Activated naive CD4-positive, alpha-beta T cell treated with anti-CD3 and anti-CD28 coated beads for 36 hours (primary cell): ENCODE measurements around the gene BRD9. TPM values are rescaled to one million over a fixed set of nuclear protein-coding genes. Genes with fewer than 3 reads are reported as not detected.
"Not testable (repeated sequence)": the region's sequence is repeated elsewhere in the genome, so short reads cannot be mapped to it uniquely, and the experiment has no call there.

Experiments
- CTCF ChIA-PET: fragments of 350-600 bp; sonication (Branson Sonifier 250); formaldehyde crosslinking; loops from one replicate; lab custom pipeline; 2021; ENCODE audit warnings: antibody characterized with exemption; lab: Charles Lee
- DNase-seq: peaks from one replicate; pipeline ENCODE4 v3.0.0-alpha.2; 2020
- H3K27ac Mint-ChIP-seq: one replicate; pipeline ENCODE4 v1.8.0; 2021; ENCODE audit warnings: mild to moderate bottlenecking, mixed read lengths
- H3K27me3 Mint-ChIP-seq: one replicate; pipeline ENCODE4 v1.8.0; 2021; ENCODE audit warnings: low read depth, mixed read lengths
- H3K36me3 Mint-ChIP-seq: one replicate; pipeline ENCODE4 v1.8.0; 2021; ENCODE audit warnings: low read depth, mixed read lengths
- H3K4me1 Mint-ChIP-seq: one replicate; pipeline ENCODE4 v1.8.0; 2021; ENCODE audit warnings: low read depth, mixed read lengths
- H3K4me3 Mint-ChIP-seq: one replicate; pipeline ENCODE4 v1.8.0; 2021; ENCODE audit warnings: mild to moderate bottlenecking, moderate library complexity, mixed read lengths
- H3K9me3 Mint-ChIP-seq: one replicate; pipeline ENCODE4 v1.8.0; 2021; ENCODE audit warnings: mixed read lengths
- intact Hi-C: fragments of 100-400 bp; cut with micrococcal nuclease; formaldehyde crosslinking; loops from one replicate; pipeline ENCODE4 v1.15.1; 2023
- total RNA-seq, 2 experiments: library from RNA; stranded (reverse); gene quantifications; one replicate each; pipeline ENCODE4 v1.2.3, GENCODE V29; 2021

The BRD9 gene
- total RNA-seq, 2 experiments from 2014 or later: 42.4 to 45.4 TPM

- H3K4me3 Mint-ChIP-seq: peak overlapping the region; percentile 10
These were observed 10.1 kb downstream of the BRD9 start for GRCh38 chr5:882253-883183.

DNA sequence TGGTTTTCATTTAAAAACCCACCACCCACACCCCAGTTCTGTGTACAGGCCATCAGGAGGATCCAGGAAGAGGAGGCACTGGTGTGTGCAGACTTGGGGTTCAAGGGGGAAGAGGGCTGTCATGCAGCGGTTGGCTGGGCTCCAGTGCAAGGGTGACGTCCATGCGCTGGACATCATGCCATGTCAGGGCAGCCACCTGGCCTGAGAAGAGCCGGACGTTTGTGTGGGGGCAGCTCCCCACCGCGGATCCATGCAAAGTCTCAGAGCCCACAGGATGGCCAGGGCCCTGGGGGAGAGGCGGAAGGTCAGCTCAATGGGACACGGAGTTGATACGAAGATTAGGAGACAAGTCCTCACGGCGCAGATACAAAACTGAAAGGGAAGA lies 11.1 kb downstream of the BRD9 start:
- Mint-ChIP-seq H3K36me3 (peaks cover 58% of the 10 kb centered on the region), H3K9me3 (no peaks in the 10 kb centered on the region)
- no peak for DNase-seq

More at GRCh38 chr5:882253-883183, 10.1 kb downstream of the BRD9 start:
- DNase-seq: no peak
- Mint-ChIP-seq H3K27ac (peak overlapping the region; percentile 43), H3K9me3 (no peaks in the 10 kb centered on the region), H3K4me1 (peaks cover 21% of the 10 kb centered on the region), H3K27me3 (no peaks in the 10 kb centered on the region), H3K36me3 (peaks cover 62% of the 10 kb centered on the region)
- CTCF ChIA-PET: no interaction called here
- intact Hi-C loops: no loop called here

GRCh38 chr5:880816-881550 lies 11.6 kb downstream of the BRD9 start:
- Mint-ChIP-seq H3K4me3 (no peak overlapping the region), H3K4me1 (peaks cover 21% of the 10 kb centered on the region), H3K36me3 (peaks cover 54% of the 10 kb centered on the region), H3K9me3 (no peaks in the 10 kb centered on the region), H3K27ac (no peak overlapping the region), H3K27me3 (no peaks in the 10 kb centered on the region)
- no peak for DNase-seq
- CTCF ChIA-PET: no interaction called here
- intact Hi-C loops: no loop called here

More for the DNA sequence above, 11.1 kb downstream of the BRD9 start:
- H3K4me3 Mint-ChIP-seq: no peak overlapping the region
- CTCF ChIA-PET: no interaction called here
- intact Hi-C loops: no loop called here
- no peak overlapping the region for H3K27ac Mint-ChIP-seq
- no peaks in the 10 kb centered on the region for H3K27me3 Mint-ChIP-seq
- peaks cover 21% of the 10 kb centered on the region for H3K4me1 Mint-ChIP-seq

DNA sequence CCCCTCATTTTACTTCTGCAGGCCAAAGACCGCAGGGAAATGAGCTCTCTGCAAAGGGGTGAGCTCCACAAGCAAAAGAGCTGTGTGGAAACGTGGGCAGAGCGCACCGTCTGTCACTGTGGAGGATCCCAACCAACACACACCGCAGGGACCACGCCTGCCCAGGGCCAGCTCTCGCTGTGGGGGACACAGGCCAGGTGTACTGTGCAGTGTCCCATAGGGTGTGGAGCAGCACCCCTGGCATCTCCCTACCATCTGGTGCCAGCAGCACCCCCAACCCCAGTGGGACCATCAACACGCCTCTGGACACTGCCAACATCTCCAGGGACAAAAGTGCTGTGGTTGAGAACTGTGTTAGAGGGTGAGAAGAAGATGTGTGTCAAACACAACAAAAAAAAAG lies 13.9 kb downstream of the BRD9 start:
- CTCF ChIA-PET, intact Hi-C loops, H3K9me3 Mint-ChIP-seq, H3K27ac Mint-ChIP-seq, H3K4me3 Mint-ChIP-seq, DNase-seq, H3K27me3 Mint-ChIP-seq: not testable (repeated sequence)
- Mint-ChIP-seq H3K4me1 (peaks cover 21% of the 10 kb centered on the region), H3K36me3 (peaks cover 55% of the 10 kb centered on the region)

GRCh38 chr5:878125-878524 lies 14.5 kb downstream of the BRD9 start:
- no peak overlapping the region for H3K27ac Mint-ChIP-seq
- H3K9me3 Mint-ChIP-seq: no peaks in the 10 kb centered on the region
- peaks cover 55% of the 10 kb centered on the region for H3K36me3 Mint-ChIP-seq
- H3K4me3 Mint-ChIP-seq: no peak overlapping the region
- no peaks in the 10 kb centered on the region for H3K27me3 Mint-ChIP-seq
- no peak for DNase-seq
- peaks cover 17% of the 10 kb centered on the region for H3K4me1 Mint-ChIP-seq
- intact Hi-C loops: no loop called here
- CTCF ChIA-PET: no interaction called here

DNA sequence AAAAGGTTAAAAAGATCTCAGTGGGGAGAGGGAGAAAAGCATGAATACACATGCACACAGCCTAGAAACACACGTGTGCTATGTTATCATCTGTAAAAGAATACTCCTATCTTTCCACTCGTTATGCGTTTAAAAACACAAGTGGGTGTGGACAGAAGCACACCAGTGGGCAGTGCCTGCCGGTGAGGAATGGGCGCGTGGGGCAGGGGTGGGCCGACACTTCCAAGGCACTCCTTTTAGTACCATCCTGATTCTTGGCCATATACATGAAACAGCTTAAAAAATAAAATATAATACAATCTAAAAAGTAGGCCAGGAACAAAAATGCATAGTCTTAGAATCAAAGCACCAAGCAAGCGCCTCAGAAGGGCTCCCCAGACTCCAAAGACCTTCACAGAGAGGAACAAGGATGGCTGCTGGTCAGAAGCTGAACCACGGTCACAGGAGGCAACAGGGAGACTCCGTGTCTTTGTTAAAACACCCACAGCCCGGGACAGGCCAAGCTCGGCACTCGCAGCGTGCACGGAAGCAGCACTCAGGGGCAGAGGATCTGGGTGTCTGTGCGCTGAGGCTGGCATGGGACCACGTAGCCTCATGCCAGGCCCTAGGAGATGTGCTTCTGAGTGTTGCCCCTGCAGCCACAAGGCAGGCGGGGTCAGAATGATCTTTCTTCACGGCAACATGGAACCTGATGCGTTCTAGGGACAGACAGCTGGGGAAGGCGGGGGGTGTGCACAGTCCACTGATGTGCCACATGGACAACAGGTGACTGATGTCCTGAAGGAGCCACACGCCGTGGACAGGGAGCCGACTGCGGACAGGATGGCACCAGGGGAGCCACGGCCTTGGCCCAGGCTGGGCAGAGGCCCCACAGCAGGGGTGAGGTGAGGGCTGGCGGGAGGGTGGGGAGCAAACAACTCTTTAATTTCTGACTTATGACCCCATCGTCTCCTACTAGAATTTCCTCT lies 15.9 kb downstream of the BRD9 start:
- CTCF ChIA-PET: no interaction called here
- Mint-ChIP-seq H3K4me1 (peaks cover 4% of the 10 kb centered on the region), H3K4me3 (no peak overlapping the region), H3K27me3 (no peaks in the 10 kb centered on the region), H3K36me3 (peaks cover 41% of the 10 kb centered on the region), H3K9me3 (no peaks in the 10 kb centered on the region), H3K27ac (no peak overlapping the region)
- intact Hi-C loops: no loop called here
- no peak for DNase-seq

GRCh38 chr5:875931-876330 lies 16.7 kb downstream of the BRD9 start:
- no peaks in the 10 kb centered on the region for H3K4me1 Mint-ChIP-seq

DNA sequence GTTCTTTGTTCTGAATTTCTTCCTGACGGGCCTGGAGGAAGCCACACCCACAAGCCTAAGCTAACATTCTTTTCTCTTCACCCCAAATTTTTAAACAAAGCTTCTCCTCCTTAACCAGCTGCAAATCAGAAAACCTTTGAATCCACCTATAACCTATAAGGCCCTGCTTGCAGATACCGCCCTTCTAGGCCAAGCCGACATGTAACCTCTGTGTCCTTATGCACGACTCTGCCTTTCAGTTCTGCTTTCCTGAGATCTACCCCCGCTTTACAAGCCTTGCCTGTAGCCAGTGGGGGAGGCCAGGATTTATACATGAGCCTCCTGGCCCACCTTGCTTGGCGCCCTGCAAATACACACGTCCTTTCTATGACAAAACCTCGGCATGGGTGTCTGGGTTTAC lies 19.3 kb downstream of the BRD9 start:
- H3K4me1 Mint-ChIP-seq: no peaks in the 10 kb centered on the region
- intact Hi-C loops: no loop called here
- no peak for DNase-seq
- no peaks in the 10 kb centered on the region for H3K9me3 Mint-ChIP-seq
- H3K27me3 Mint-ChIP-seq: no peaks in the 10 kb centered on the region
- CTCF ChIA-PET: interaction anchor here (1.0 kb wide), 1 partner anchor 201 kb away, joined by 3 read pairs; no protein-coding TSS in a partner anchor
- peaks cover 49% of the 10 kb centered on the region for H3K36me3 Mint-ChIP-seq
- no peak overlapping the region for H3K4me3 Mint-ChIP-seq
- no peak overlapping the region for H3K27ac Mint-ChIP-seq

More at GRCh38 chr5:875931-876330, 16.7 kb downstream of the BRD9 start:
- no peak overlapping the region for H3K4me3 Mint-ChIP-seq
- intact Hi-C loops: no loop called here
- H3K36me3 Mint-ChIP-seq: peaks cover 37% of the 10 kb centered on the region
- no peaks in the 10 kb centered on the region for H3K27me3 Mint-ChIP-seq
- H3K9me3 Mint-ChIP-seq: no peaks in the 10 kb centered on the region
- CTCF ChIA-PET: no interaction called here
- no peak for DNase-seq
- H3K27ac Mint-ChIP-seq: no peak overlapping the region

DNA sequence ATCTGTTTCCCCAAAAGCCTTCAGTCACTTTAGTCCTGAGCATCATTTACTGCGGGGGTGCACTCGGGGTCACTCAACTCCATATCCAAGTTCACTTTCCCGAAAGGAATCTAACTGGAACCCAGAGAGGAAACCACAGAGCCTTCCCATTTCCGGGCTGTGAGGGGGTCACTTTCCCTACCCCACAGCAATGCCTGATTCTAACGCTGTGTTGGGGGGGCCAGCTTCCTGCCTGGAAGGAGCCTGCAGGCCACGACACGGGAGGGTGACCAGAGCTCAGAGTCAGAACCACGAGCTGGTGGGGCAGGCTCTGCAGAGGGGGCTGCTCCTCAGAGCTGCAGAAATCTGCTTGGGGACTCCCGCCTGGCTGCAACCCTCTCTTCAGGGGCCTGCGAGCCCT lies 20.3 kb downstream of the BRD9 start:
- Mint-ChIP-seq H3K27me3 (no peaks in the 10 kb centered on the region), H3K4me1 (no peaks in the 10 kb centered on the region), H3K27ac (no peak overlapping the region), H3K36me3 (peaks cover 51% of the 10 kb centered on the region), H3K9me3 (no peaks in the 10 kb centered on the region), H3K4me3 (no peak overlapping the region)
- CTCF ChIA-PET: no interaction called here
- intact Hi-C loops: no loop called here
- no peak for DNase-seq

GRCh38 chr5:871596-872298 lies 20.9 kb downstream of the BRD9 start:
- Mint-ChIP-seq H3K36me3 (peaks cover 48% of the 10 kb centered on the region), H3K4me3 (no peak overlapping the region), H3K9me3 (no peaks in the 10 kb centered on the region), H3K27ac (no peak overlapping the region), H3K27me3 (no peaks in the 10 kb centered on the region), H3K4me1 (no peaks in the 10 kb centered on the region)
- intact Hi-C loops: no loop called here
- CTCF ChIA-PET: no interaction called here
- DNase-seq: no peak

GRCh38 chr5:870956-871355 lies 21.6 kb downstream of the BRD9 start:
- intact Hi-C loops: no loop called here
- CTCF ChIA-PET: no interaction called here
- Mint-ChIP-seq H3K4me3 (no peak overlapping the region), H3K4me1 (no peaks in the 10 kb centered on the region), H3K27ac (no peak overlapping the region), H3K27me3 (no peaks in the 10 kb centered on the region), H3K9me3 (no peaks in the 10 kb centered on the region), H3K36me3 (peaks cover 48% of the 10 kb centered on the region)
- DNase-seq: no peak
